ENCODE data around the gene EP400.
A peak's percentile ranks its signal among the peaks of the same experiment; 100 is the strongest.

The EP400 gene

GRCh38 chr12:132085291-132085635 is 135.5 kb downstream of the EP400 start:
- POLR2A ChIA-PET (ENCODE audit: low non-redundant PET) = no interaction called here
- DNase-seq (ENCODE audit: low spot score) = no peak
- H3K27ac ChIP-seq = peak overlapping the region; percentile 78
- CTCF ChIA-PET = no interaction called here
- TF ChIP-seq CTCF (conservative IDR thresholded peaks at IDR 0.05; ENCODE audit: low read depth) = no peak

DNA sequence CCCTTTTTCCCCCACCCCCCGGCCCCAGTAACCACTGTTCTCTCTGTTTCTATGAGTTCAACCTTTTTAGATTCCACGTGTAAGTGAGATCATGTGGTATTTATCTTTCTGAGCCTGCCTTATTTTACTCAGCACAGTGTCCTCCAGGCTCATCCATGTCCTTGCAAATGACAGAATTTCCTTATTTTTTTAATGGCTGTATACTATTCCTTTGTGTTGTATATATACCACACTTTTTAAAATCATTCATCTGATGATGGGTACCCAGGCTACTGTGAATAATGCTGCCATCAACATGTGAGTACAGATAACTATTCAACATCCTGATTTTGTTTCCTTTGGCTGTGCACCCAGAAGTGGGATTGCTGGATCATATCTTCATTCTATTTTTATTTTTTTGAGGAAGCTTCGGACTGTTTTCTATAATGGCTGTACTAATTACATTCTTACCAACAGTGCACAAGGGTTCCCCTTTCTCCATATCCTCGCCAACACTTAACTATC is 139.7 kb downstream of the EP400 start:
- ChIA-PET POLR2A (ENCODE audit: low non-redundant PET) (no interaction called here), CTCF (no interaction called here)
- H3K27ac ChIP-seq = no peak overlapping the region
- TF ChIP-seq CTCF (conservative IDR thresholded peaks at IDR 0.05; ENCODE audit: low read depth) = no peak
- no peak for DNase-seq (ENCODE audit: low spot score)

- ChIA-PET CTCF (no interaction called here), POLR2A (ENCODE audit: low non-redundant PET) (no interaction called here)
- no peak for TF ChIP-seq CTCF (conservative IDR thresholded peaks at IDR 0.05; ENCODE audit: low read depth)
- H3K27ac ChIP-seq = peak overlapping the region; percentile 43
- DNase-seq (ENCODE audit: low spot score) = no peak
These were observed 144.6 kb downstream of the EP400 start for GRCh38 chr12:132094269-132094891.

GRCh38 chr12:132095520-132096409 is 146.0 kb downstream of the EP400 start:
- no peak for DNase-seq (ENCODE audit: low spot score)
- H3K27ac ChIP-seq = no peak overlapping the region
- ChIA-PET POLR2A (ENCODE audit: low non-redundant PET) (no interaction called here), CTCF (no interaction called here)
- no peak for TF ChIP-seq CTCF (conservative IDR thresholded peaks at IDR 0.05; ENCODE audit: low read depth)

- DNase-seq (ENCODE audit: low spot score) = no peak
- no peak overlapping the region for H3K27ac ChIP-seq
- POLR2A ChIA-PET (ENCODE audit: low non-redundant PET) = no interaction called here
- CTCF ChIA-PET = no interaction called here
- no peak for TF ChIP-seq CTCF (conservative IDR thresholded peaks at IDR 0.05; ENCODE audit: low read depth)
These were observed 150.0 kb downstream of the EP400 start for GRCh38 chr12:132099739-132100138.

DNA sequence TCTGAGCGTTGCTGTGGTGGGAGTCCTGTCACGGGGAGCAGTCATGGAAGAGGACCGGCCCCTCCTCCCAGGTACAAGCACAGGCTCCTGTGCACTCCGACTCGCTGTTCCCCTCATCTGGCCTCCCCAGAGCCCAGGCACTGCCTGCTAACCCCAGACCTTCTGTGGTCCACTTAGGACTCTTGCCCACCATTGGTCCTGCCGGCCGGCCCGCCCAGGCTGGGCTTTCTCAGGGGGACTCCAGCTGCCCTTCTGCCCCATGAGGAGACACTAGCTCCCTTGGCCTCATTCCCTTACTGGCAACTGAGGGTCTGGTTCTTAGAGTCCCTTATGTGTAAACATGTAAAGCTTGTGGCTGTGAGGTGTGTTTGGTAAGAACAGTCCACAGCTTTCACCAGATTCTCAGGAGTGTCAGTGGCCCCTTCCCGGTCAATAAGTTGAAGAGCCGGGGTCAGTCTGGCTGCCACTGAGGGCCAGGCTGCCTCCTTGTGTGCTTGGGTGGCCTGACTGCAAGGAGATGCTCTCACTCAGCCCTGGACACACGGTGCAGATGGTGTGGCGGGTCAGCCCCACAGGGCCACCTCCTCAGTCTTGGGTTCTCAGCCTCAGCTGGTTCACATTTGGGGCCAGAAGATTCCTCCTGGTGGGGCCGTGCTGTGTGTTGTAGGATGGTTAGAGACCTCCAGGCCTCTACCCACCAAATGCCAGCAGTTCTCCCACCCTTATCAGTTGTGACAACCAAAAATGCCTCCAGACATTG is 150.7 kb downstream of the EP400 start:
- DNase-seq (ENCODE audit: low spot score) = no peak
- TF ChIP-seq CTCF (conservative IDR thresholded peaks at IDR 0.05; ENCODE audit: low read depth) = no peak
- CTCF ChIA-PET = no interaction called here
- peak overlapping the region; percentile 20 for H3K27ac ChIP-seq
- POLR2A ChIA-PET (ENCODE audit: low non-redundant PET) = no interaction called here

Data from RWPE1 (cell line).